IPS DF 19.7 (cell line): ENCODE measurements around the gene SYMPK.
"Not testable (repeated sequence)": the region's sequence is repeated elsewhere in the genome, so short reads cannot be mapped to it uniquely, and the experiment has no call there.

Source experiments
- DNase-seq: peaks from one replicate; pipeline ENCODE4 v3.0.0-alpha.2; 2013; ENCODE audit warnings: low read depth, low spot score

The SYMPK gene

GRCh38 chr19:45804140-45804958 lies 58.6 kb downstream of the SYMPK start:
- no peak for DNase-seq

GRCh38 chr19:45801603-45802175 lies 61.3 kb downstream of the SYMPK start:
- no peak for DNase-seq

- no peak for DNase-seq
Observed at GRCh38 chr19:45800070-45800553, 62.8 kb downstream of the SYMPK start.

- DNase-seq: not testable (repeated sequence)
Observed at GRCh38 chr19:45799541-45799940, 63.4 kb downstream of the SYMPK start.

GRCh38 chr19:45798995-45799517 lies 63.9 kb downstream of the SYMPK start:
- no peak for DNase-seq

GRCh38 chr19:45794627-45795026 lies 68.3 kb downstream of the SYMPK start:
- no peak for DNase-seq

- no peak for DNase-seq
Observed at GRCh38 chr19:45793876-45794275, 69.1 kb downstream of the SYMPK start.

GRCh38 chr19:45793178-45793564 lies 69.8 kb downstream of the SYMPK start:
- DNase-seq: no peak

GRCh38 chr19:45792470-45793177 lies 70.3 kb downstream of the SYMPK start, which contains the start of gene DMWD:
Gene DMWD (minus strand): TSS chr19:45792845. CDS start chr19:45792756, 89 bp downstream.
- peak; percentile 82 for DNase-seq

- no peak for DNase-seq
Observed at GRCh38 chr19:45791744-45792469, 71.0 kb downstream of the SYMPK start.

- no peak for DNase-seq
Observed at GRCh38 chr19:45790942-45791341, 72.0 kb downstream of the SYMPK start.

- DNase-seq: no peak
Observed at GRCh38 chr19:45789035-45789786, 73.7 kb downstream of the SYMPK start.

- DNase-seq: no peak
Observed at GRCh38 chr19:45786533-45786894, 76.4 kb downstream of the SYMPK start.

GRCh38 chr19:45785781-45786532 lies 77.0 kb downstream of the SYMPK start:
- DNase-seq: no peak

GRCh38 chr19:45785097-45785496 lies 77.8 kb downstream of the SYMPK start:
- no peak for DNase-seq

- DNase-seq: no peak
Observed at GRCh38 chr19:45784096-45784495, 78.9 kb downstream of the SYMPK start.

GRCh38 chr19:45782820-45783785 lies 79.8 kb downstream of the SYMPK start:
- DNase-seq: no peak

- no peak for DNase-seq
Observed at GRCh38 chr19:45782162-45782691, 80.7 kb downstream of the SYMPK start, which contains the start of gene DMPK. Gene DMPK (minus strand): TSS chr19:45782490. CDS start chr19:45782352, 138 bp downstream.
